Stimulated activated CD8-positive, alpha-beta memory T cell treated with anti-CD3 and anti-CD28 coated beads, Interleukin-4, amount 100 ng/mL, for 24 hours (primary cell): ENCODE data around the gene HYAL1.
A peak's percentile ranks its signal among the peaks of the same experiment; 100 is the strongest.
"Not testable (repeated sequence)": the region's sequence is repeated elsewhere in the genome, so short reads cannot be mapped to it uniquely, and the experiment has no call there.

Source experiments
- DNase-seq: peaks from one replicate; pipeline ENCODE4 v3.0.0-alpha.2; 2020; ENCODE audit warnings: low read depth

Gene HYAL1

DNA sequence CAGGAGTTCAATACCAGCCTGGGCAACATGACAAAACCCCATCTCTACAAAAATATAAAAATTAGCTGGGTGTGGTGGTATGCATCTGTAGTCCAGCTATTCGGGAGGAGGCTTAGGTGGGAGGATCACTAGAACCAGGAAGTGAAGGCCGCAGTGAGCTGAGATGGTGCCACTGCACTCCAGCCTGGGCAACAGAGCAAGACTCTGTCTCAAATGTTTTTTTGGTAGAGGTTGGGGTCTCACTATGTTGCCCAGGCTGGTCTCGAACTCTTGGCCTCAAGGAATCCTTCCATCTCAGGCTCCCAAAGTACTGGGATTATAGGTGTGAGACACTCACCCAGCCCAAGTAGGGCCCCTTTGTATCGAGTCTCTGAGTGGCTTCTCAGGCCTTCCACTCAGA lies 9.3 kb downstream of the HYAL1 start:
- no peak for DNase-seq

GRCh38 chr3:50293079-50293801 lies 10.1 kb downstream of the HYAL1 start:
- DNase-seq, result no peak

DNA sequence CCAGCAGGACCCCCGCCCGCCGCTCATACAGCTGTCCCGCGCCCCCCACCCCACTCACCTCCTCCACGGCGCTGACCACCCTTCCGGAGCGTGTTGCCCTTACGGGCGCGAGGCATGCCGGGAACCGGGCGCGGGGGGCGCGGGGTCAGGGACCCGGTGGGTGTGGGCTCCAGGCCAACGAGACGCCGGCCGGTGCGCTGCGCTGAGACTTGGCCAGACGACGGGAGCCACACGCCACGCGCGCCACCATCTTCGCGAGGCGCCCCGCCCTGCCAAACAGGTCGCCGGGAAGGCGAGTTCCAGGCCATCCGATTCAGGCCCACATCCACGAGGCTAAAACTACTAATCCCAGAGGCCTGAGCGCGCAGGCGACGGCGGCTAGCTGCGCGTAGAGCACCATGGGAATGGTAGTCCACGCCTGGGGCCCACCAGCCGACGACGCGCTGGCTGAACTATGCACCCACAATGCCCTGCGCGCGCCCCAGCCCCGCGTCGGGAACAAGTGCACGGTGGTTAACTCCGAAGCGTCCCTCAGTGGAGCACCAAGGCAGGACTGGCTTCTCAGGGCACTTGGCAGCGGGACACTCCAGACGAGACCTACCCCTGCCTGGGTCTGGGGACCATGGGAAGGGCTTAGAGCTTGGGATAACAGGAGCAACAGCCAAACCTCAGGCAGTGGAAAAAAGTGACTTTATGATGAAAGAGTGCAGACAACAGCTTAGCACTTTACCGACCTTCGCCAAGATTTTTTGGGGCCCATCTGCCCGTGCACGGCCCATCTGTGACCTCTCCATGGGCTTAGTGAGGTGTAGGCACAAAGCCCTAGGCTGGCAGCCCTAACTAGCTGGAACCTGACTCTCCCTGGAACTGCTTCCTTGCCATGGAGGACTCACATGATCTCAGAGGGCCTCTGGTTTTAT lies 11.0 kb downstream of the HYAL1 start, which contains the start of gene IFRD2:
TSS of gene IFRD2 (minus strand) at position 271 of the 920 bp plus-strand sequence. CDS start at position 116, 155 bp downstream.
- peak; percentile 92 for DNase-seq

GRCh38 chr3:50290161-50290641 lies 13.2 kb downstream of the HYAL1 start:
- no peak for DNase-seq

DNA sequence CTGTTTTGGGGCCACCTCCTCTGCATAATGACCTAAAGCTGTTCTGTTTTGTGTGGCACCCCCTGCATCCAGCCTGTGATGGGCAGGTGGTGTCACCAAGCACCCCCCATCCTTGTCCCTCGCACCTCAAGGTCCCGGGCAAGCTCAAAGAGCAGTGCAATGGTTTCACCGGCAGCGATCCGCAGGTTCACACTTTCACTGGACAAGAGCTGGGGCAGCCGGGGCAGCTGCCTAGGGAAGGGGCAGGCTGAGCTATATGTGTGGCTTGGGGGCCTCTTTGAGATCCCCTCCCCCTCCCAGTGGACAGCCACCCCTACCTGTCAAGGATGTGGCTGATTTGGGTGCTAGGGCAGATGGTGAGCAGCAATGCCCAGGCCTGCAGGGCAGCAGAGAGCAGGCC lies 14.2 kb downstream of the HYAL1 start:
- no peak for DNase-seq

- DNase-seq, result no peak
Measured at GRCh38 chr3:50288387-50289007, 14.9 kb downstream of the HYAL1 start.

GRCh38 chr3:50287262-50287661 lies 16.1 kb downstream of the HYAL1 start:
- no peak for DNase-seq

DNA sequence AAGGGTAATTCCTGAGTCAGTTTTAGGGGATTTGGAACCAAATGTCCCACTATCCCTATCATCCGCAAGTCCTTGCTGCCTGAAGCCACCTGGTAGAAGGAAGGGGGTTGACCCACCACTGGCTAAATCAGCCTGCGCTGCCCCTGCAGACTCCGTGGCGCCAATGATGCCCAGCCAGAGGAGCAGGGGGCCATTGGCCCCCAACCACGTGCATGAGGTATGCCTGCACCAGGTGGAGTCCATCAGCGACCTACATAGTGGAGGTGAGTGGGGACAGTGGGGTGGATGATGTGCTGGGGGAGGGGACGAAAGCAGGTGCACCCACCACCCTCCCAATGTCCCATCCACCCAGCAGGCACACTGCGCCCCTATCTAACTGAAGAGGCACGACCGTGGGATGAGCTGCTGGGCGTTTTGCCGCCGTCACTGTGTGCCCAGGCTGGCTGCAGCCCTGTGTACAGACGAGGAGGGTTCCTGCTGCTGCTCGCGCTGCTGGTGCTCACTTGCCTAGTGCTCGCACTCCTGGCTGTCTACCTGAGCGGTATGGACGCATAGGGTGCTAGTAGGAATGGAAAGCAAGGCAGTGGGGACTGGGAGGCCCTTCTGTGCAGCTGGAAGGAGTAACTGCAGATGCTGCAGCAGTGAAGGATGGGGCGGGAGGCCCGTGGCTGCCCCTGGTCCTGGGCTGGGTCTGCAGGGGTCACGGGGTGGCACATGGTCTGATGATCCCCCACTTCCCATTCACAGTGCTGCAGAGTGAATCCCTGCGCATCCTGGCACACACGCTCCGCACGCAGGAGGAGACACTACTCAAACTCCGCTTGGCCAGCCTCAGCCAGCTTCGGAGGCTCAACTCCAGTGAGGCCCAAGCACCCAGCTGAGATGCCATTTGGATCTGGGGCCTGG lies 16.8 kb downstream of the HYAL1 start:
- no peak for DNase-seq

- DNase-seq, result not testable (repeated sequence)
Measured at GRCh38 chr3:50284121-50284520, 19.3 kb downstream of the HYAL1 start.

- DNase-seq, result no peak
Measured at GRCh38 chr3:50279255-50280016, 23.9 kb downstream of the HYAL1 start.

DNA sequence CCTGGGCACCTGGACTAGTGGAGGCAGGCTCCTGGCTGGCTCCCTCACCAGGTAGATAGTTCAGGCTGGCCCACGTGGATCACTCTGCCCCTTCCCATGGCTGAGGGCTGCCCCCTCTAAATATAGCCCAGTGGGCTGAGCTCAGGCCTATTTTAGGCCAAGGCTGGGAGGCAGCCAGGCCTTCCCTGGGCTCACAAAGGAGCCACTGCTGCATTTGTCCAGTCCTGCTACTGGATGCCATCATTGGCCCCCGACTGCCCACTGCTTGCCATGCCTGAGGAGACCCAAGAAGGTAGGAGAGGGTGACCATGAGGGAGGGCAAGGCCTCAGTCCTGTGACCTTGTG lies 24.5 kb downstream of the HYAL1 start, which contains the start of gene LSMEM2:
TSS of gene LSMEM2 (plus strand) at position 208 of the 345 bp plus-strand sequence. CDS start at position 235, 27 bp downstream.
- no peak for DNase-seq

DNA sequence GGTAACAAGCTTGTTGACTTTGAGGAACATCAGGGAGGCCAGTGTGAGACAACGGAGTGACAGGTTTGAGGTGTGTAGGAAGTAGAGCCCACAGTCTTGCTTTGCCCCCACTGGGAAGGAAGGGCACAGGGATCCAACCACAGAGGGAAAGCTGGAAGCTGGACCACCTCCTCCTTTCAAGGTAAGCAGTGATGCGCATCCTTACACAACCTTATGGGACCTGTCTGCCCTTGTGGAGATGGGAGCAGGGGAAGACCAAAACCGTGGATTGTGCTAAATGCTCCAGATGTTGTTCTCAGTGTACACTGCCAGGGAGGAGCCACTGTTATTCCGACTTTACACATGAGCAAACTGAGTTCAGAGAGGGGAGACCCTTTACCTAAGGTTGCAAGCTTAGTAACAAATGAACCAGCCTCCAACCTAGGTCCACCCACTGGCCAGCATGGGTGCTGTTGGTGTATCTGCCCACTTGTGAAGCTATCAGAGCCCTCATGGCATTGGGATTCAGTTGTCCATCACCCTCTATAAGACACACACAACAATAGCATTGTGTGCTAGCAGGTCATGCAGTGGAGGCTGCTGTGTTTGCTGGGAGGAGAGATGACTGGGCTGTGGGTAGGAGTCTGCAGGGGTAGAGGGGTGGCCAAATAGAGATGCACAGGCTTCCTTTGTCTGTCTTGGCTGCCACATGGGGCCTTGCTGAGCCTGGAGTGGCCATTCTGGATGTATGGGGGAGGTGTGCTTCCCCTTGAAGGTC lies 25.1 kb downstream of the HYAL1 start:
- DNase-seq, result no peak

- DNase-seq, result no peak
Measured at GRCh38 chr3:50276762-50277101, 26.6 kb downstream of the HYAL1 start.

DNA sequence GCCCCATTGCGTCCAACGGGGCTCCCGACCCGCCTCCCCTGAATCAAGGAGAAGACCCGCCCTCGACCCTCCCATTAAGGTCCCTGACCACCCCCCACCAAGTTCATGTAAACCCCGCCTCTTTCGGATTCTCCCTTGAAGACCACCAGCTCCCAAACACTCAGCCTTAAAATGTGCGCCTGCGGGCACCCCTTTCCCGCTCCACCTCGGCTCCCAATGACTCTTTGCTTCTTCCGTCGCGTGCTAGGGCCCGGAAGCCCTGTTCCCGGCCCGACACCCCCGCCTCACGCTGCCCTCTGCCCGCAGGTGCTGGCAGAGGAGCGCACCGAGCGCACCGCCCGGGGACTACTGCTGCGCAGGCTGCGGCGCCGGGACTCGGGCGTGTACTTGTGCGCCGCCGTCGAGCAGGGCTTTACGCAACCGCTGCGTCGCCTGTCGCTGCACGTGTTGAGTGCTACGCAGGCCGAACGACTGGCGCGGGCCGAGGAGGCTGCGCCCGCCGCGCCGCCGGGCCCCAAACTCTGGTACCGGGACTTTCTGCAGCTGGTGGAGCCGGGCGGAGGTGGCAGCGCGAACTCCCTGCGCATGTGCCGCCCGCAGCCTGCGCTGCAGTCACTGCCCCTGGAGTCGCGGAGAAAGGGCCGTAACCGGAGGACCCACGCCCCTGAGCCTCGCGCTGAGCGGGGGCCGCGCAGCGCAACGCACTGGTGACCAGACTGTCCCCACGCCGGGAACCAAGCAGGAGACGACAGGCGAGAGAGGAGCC lies 27.2 kb downstream of the HYAL1 start:
- no peak for DNase-seq

DNA sequence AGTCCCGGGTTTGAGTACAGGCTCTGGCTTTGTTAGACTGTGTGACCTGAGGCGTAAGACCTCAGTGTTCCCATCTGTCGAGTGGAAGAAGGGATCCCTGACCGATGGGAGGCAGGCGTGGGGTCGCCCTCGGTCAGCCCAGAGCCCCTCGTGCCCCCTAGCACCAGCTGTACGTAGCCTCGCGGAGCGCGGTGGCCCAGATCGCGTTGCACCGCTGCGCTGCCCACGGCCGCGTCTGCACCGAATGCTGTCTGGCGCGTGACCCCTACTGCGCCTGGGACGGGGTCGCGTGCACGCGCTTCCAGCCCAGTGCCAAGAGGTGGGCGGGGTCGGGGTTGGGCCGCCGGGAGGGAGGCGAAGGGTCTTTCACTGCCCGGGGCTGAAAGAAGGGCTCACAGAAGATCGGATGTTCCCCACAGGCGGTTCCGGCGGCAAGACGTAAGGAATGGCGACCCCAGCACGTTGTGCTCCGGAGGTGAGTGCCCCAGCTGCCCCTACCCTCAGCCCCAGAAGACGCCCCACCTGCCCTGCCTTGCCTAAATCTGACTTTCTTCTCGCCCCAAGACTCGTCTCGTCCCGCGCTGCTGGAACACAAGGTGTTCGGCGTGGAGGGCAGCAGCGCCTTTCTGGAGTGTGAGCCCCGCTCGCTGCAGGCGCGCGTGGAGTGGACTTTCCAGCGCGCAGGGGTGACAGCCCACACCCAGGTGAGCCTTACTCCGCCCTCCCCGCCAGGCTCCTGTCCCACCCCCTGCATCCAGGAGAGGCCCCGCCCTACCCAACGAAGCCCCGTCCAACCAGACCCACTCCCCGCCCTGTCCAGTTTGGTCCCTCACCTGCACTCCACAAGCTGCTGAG lies 28.0 kb downstream of the HYAL1 start:
- DNase-seq, result no peak

DNA sequence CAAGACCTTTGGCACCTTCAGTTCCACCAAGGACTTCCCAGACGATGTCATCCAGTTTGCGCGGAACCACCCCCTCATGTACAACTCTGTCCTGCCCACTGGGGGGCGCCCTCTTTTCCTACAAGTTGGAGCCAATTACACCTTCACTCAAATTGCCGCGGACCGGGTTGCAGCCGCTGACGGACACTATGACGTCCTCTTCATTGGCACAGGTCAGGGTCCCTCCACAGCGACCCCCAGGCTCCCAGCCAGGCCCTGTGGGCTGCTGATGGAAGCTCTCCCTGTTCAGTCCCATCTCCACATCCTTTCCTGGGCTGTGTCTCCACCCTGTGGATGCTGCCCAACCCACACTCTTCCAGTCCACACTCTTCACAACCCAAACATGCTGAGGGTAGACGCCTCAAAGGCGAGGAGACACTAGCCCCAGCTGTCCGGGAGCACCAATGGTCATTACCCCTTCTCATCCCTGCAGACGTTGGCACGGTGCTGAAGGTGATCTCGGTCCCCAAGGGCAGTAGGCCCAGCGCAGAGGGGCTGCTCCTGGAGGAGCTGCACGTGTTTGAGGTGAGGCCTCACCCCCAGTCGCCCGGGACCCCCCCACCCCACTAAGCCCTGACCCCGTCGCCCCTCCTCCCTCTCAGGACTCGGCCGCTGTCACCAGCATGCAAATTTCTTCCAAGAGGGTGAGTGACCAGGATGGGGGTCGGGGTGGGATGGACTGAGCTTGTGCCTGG lies 28.8 kb downstream of the HYAL1 start:
- peak; percentile 47 for DNase-seq

- no peak for DNase-seq
Measured at GRCh38 chr3:50273689-50274065, 29.7 kb downstream of the HYAL1 start.
